Measurements from ENCODE around the gene ARID1B.

Gene ARID1B

GRCh38 chr6:156901309-156902019 is 124.3 kb downstream of the ARID1B start:
- in situ Hi-C loops (cut with MboI; ENCODE audit: low sequenced_read_pairs): no loop called here

- in situ Hi-C loops (cut with MboI; ENCODE audit: low sequenced_read_pairs): no loop called here
Measured at GRCh38 chr6:156902782-156903181, 125.6 kb downstream of the ARID1B start.

GRCh38 chr6:156904176-156904967 is 127.2 kb downstream of the ARID1B start:
- in situ Hi-C loops (cut with MboI; ENCODE audit: low sequenced_read_pairs): no loop called here

- in situ Hi-C loops (cut with MboI; ENCODE audit: low sequenced_read_pairs): no loop called here
Measured at GRCh38 chr6:156905801-156906200, 128.6 kb downstream of the ARID1B start.

GRCh38 chr6:156906451-156906850 is 129.3 kb downstream of the ARID1B start:
- in situ Hi-C loops (cut with MboI; ENCODE audit: low sequenced_read_pairs): no loop called here

- in situ Hi-C loops (cut with MboI; ENCODE audit: low sequenced_read_pairs): no loop called here
Measured at GRCh38 chr6:156909212-156910010, 132.2 kb downstream of the ARID1B start.

- in situ Hi-C loops (cut with MboI; ENCODE audit: low sequenced_read_pairs): no loop called here
Measured at GRCh38 chr6:156910011-156910334, 132.8 kb downstream of the ARID1B start.

- in situ Hi-C loops (cut with MboI; ENCODE audit: low sequenced_read_pairs): no loop called here
Measured at GRCh38 chr6:156910938-156911337, 133.8 kb downstream of the ARID1B start.

GRCh38 chr6:156911581-156911980 is 134.4 kb downstream of the ARID1B start:
- in situ Hi-C loops (cut with MboI; ENCODE audit: low sequenced_read_pairs): no loop called here

GRCh38 chr6:156912431-156912830 is 135.3 kb downstream of the ARID1B start:
- in situ Hi-C loops (cut with MboI; ENCODE audit: low sequenced_read_pairs): no loop called here

GRCh38 chr6:156914181-156914580 is 137.0 kb downstream of the ARID1B start:
- in situ Hi-C loops (cut with MboI; ENCODE audit: low sequenced_read_pairs): no loop called here

GRCh38 chr6:156916130-156916801 is 139.1 kb downstream of the ARID1B start:
- in situ Hi-C loops (cut with MboI; ENCODE audit: low sequenced_read_pairs): no loop called here

GRCh38 chr6:156917213-156917612 is 140.0 kb downstream of the ARID1B start:
- in situ Hi-C loops (cut with MboI; ENCODE audit: low sequenced_read_pairs): no loop called here

GRCh38 chr6:156918647-156919046 is 141.5 kb downstream of the ARID1B start:
- in situ Hi-C loops (cut with MboI; ENCODE audit: low sequenced_read_pairs): no loop called here

GRCh38 chr6:156919370-156919769 is 142.2 kb downstream of the ARID1B start:
- in situ Hi-C loops (cut with MboI; ENCODE audit: low sequenced_read_pairs): no loop called here

- in situ Hi-C loops (cut with MboI; ENCODE audit: low sequenced_read_pairs): no loop called here
Measured at GRCh38 chr6:156919814-156920369, 142.7 kb downstream of the ARID1B start.

- in situ Hi-C loops (cut with MboI; ENCODE audit: low sequenced_read_pairs): no loop called here
Measured at GRCh38 chr6:156924246-156924645, 147.1 kb downstream of the ARID1B start.

- in situ Hi-C loops (cut with MboI; ENCODE audit: low sequenced_read_pairs): no loop called here
Measured at GRCh38 chr6:156925026-156925425, 147.8 kb downstream of the ARID1B start.

- in situ Hi-C loops (cut with MboI; ENCODE audit: low sequenced_read_pairs): no loop called here
Measured at GRCh38 chr6:156925718-156926607, 148.8 kb downstream of the ARID1B start.

- in situ Hi-C loops (cut with MboI; ENCODE audit: low sequenced_read_pairs): no loop called here
Measured at GRCh38 chr6:156928126-156928525, 150.9 kb downstream of the ARID1B start.
